Panc1 (cell line): ENCODE data around the gene NLRP9. TPM values are rescaled to one million over a fixed set of nuclear protein-coding genes. Genes with fewer than 3 reads are reported as not detected.
"Not testable (repeated sequence)": the region's sequence is repeated elsewhere in the genome, so short reads cannot be mapped to it uniquely, and the experiment has no call there.

Experiments used
- ATAC-seq: fragments of 200-7000 bp; cut with Tn5 transposase; 2 replicates; pipeline ENCODE4 v1.9.1; 2020; ENCODE audit warnings: mild to moderate bottlenecking, moderate library complexity
- BruUV-seq: library from RNA; stranded (reverse); fragments of 400-500 nt; replicated peaks from 2 replicates; lab custom pipeline; 2021; lab: Mats Ljungman, UMichigan
- CTCF ChIA-PET: fragments of 300-600 bp; sonication (Branson Sonifier 250); formaldehyde crosslinking; loops from one replicate; lab custom pipeline; 2022; ENCODE audit warnings: antibody characterized with exemption; lab: Charles Lee
- POLR2A ChIA-PET: fragments of 300-600 bp; sonication (Branson Sonifier 250); formaldehyde crosslinking; loops from one replicate; lab custom pipeline; 2022; ENCODE audit warnings: antibody characterized with exemption; lab: Charles Lee
- DNase-seq: peaks from one replicate; pipeline ENCODE4 v3.0.0-alpha.2; 2010; ENCODE audit warnings: low read depth, low spot score
- H3K27ac ChIP-seq: 2 replicates; pipeline ENCODE4 v1.5.1; 2011; ENCODE audit warnings: mild to moderate bottlenecking, low read length, inconsistent platforms
- H3K27me3 ChIP-seq: fragments of 200-500 bp; sonication (Bioruptor generic); 2 replicates; pipeline ENCODE4 v1.6.0; 2014; ENCODE audit warnings: low read length, inconsistent platforms; ENCODE audit not compliant: control insufficient read depth, insufficient read depth
- H3K36me3 ChIP-seq: fragments of 200-500 bp; sonication (Bioruptor generic); 2 replicates; pipeline ENCODE4 v1.5.1; 2014; ENCODE audit warnings: inconsistent platforms, mild to moderate bottlenecking, low read length, moderate library complexity; ENCODE audit not compliant: control insufficient read depth, insufficient read depth
- H3K4me1 ChIP-seq: 2 replicates; pipeline ENCODE4 v1.5.1; 2011; ENCODE audit warnings: inconsistent platforms, mild to moderate bottlenecking, low read length, moderate library complexity; ENCODE audit not compliant: control insufficient read depth, insufficient read depth
- H3K4me3 ChIP-seq, 2 experiments: 2 replicates each; pipeline ENCODE4 v1.5.1; 2011 to 2012; ENCODE audit warnings: low read depth in 2 of 2, low read length in 2 of 2, mild to moderate bottlenecking in 2 of 2, inconsistent platforms in 1 of 2, moderate library complexity in 1 of 2
- H3K9me3 ChIP-seq: fragments of 200-500 bp; sonication (Bioruptor generic); 2 replicates; pipeline ENCODE4 v1.5.1; 2014; ENCODE audit warnings: low read depth, mild to moderate bottlenecking, inconsistent platforms, low read length, moderate library complexity; ENCODE audit not compliant: control insufficient read depth, insufficient read depth
- SIN3A ChIP-seq: IDR thresholded peaks from 2 replicates; pipeline ENCODE4 v1.6.1; 2012; ENCODE audit warnings: low read depth, mild to moderate bottlenecking, low read length, moderate library complexity, borderline replicate concordance; ENCODE audit not compliant: insufficient read depth
- in situ Hi-C: cut with HindIII; loops from 2 replicates; pipeline ENCODE4 v1.10.0; 2016; ENCODE audit warnings: low sequenced_read_pairs, low pct_unique_long_range_greater_than_20kb
- intact Hi-C: fragments of 100-400 bp; cut with micrococcal nuclease; formaldehyde crosslinking; loops from one replicate; pipeline ENCODE4 v1.10.0; 2022; ENCODE audit not compliant: unreplicated experiment
- total RNA-seq: library from RNA; stranded (reverse); gene quantifications from one replicate; pipeline ENCODE4 v1.2.1, GENCODE V29; 2021; ENCODE audit not compliant: unreplicated experiment
- TF ChIP-seq, protein P1 (sequence below): fragments of 450-650 bp; IDR thresholded peaks from 2 replicates; pipeline ENCODE4 v1.5.1; 2017; ENCODE audit warnings: mild to moderate bottlenecking
- TF ChIP-seq, protein P2 (sequence below), 2 experiments: IDR thresholded peaks; 2 replicates each; pipeline ENCODE4 v1.6.1; 2011 to 2012; ENCODE audit warnings: low read depth in 2 of 2, control low read depth in 1 of 2, low read length in 1 of 2, mild to moderate bottlenecking in 1 of 2, moderate library complexity in 1 of 2; ENCODE audit not compliant: insufficient read depth in 1 of 2

Gene NLRP9
- total RNA-seq, 1 experiment from 2014 or later, result not detected

DNA sequence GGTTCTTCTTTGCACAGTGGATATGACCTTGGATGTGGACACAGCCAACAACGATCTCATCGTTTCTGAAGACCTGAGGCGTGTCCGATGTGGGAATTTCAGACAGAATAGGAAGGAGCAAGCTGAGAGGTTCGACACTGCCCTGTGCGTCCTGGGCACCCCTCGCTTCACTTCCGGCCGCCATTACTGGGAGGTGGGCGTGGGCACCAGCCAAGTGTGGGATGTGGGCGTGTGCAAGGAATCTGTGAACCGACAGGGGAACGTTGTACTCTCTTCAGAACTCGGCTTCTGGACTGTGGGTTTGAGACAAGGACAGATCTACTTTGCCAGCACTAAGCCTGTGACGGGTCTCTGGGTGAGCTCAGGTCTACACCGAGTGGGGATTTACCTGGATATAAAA lies 40.1 kb upstream of the NLRP9 start:
- DNase-seq (no peak), ATAC-seq (no peak)
- H3K27me3 ChIP-seq, result peaks cover 6% of the 10 kb centered on the region; the same call in 1 of the 2 replicates
- H3K4me3 ChIP-seq, result no peak overlapping the region
- H3K36me3 ChIP-seq, result no peaks in the 10 kb centered on the region
- H3K9me3 ChIP-seq, result no peaks in the 10 kb centered on the region
- no peak overlapping the region for H3K27ac ChIP-seq
- intact Hi-C loops (no loop called here), in situ Hi-C loops (no loop called here)
- ChIA-PET CTCF (no interaction called here), POLR2A (no interaction called here)
- BruUV-seq, result no TSS peak
- no peak for TF ChIP-seq SIN3A
- H3K4me1 ChIP-seq, result 0 out of 2 replicates have a peak, but pooled peaks cover 3% of the 10 kb centered on the region

DNA sequence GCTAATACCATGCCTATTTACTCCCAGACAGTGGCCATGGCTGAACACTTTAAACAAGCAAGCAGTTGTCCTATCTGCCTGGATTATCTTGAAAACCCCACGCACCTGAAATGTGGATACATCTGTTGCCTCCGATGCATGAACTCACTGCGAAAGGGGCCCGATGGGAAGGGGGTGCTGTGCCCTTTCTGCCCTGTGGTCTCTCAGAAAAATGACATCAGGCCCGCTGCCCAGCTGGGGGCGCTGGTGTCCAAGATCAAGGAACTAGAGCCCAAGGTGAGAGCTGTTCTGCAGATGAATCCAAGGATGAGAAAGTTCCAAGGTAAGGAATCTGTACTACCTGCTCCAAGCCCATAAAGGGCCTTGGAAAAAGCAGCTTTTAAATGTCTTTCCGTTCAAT lies 39.3 kb upstream of the NLRP9 start:
- no TSS peak for BruUV-seq
- no peaks in the 10 kb centered on the region for H3K9me3 ChIP-seq
- POLR2A ChIA-PET, result no interaction called here
- TF ChIP-seq, protein P1, sequence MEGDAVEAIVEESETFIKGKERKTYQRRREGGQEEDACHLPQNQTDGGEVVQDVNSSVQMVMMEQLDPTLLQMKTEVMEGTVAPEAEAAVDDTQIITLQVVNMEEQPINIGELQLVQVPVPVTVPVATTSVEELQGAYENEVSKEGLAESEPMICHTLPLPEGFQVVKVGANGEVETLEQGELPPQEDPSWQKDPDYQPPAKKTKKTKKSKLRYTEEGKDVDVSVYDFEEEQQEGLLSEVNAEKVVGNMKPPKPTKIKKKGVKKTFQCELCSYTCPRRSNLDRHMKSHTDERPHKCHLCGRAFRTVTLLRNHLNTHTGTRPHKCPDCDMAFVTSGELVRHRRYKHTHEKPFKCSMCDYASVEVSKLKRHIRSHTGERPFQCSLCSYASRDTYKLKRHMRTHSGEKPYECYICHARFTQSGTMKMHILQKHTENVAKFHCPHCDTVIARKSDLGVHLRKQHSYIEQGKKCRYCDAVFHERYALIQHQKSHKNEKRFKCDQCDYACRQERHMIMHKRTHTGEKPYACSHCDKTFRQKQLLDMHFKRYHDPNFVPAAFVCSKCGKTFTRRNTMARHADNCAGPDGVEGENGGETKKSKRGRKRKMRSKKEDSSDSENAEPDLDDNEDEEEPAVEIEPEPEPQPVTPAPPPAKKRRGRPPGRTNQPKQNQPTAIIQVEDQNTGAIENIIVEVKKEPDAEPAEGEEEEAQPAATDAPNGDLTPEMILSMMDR, result peak; percentile 76
- TF ChIP-seq, protein P2, sequence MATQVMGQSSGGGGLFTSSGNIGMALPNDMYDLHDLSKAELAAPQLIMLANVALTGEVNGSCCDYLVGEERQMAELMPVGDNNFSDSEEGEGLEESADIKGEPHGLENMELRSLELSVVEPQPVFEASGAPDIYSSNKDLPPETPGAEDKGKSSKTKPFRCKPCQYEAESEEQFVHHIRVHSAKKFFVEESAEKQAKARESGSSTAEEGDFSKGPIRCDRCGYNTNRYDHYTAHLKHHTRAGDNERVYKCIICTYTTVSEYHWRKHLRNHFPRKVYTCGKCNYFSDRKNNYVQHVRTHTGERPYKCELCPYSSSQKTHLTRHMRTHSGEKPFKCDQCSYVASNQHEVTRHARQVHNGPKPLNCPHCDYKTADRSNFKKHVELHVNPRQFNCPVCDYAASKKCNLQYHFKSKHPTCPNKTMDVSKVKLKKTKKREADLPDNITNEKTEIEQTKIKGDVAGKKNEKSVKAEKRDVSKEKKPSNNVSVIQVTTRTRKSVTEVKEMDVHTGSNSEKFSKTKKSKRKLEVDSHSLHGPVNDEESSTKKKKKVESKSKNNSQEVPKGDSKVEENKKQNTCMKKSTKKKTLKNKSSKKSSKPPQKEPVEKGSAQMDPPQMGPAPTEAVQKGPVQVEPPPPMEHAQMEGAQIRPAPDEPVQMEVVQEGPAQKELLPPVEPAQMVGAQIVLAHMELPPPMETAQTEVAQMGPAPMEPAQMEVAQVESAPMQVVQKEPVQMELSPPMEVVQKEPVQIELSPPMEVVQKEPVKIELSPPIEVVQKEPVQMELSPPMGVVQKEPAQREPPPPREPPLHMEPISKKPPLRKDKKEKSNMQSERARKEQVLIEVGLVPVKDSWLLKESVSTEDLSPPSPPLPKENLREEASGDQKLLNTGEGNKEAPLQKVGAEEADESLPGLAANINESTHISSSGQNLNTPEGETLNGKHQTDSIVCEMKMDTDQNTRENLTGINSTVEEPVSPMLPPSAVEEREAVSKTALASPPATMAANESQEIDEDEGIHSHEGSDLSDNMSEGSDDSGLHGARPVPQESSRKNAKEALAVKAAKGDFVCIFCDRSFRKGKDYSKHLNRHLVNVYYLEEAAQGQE (IDR thresholded peaks at IDR 0.05; ENCODE audit: insufficient read depth in 1 of 2, low read depth in 2 of 2, low read length in 1 of 2), result no peak
- H3K36me3 ChIP-seq, result no peaks in the 10 kb centered on the region
- in situ Hi-C loops (no loop called here), intact Hi-C loops (no loop called here)
- CTCF ChIA-PET, result interaction anchor here (0.5 to 0.7 kb wide), 2 partner anchors 86 to 278 kb away, joined by 10 to 14 read pairs; no protein-coding TSS in a partner anchor
- ATAC-seq, result no peak
- peaks cover 6% of the 10 kb centered on the region; the same call in 1 of the 2 replicates for H3K27me3 ChIP-seq
- H3K4me3 ChIP-seq, result no peak overlapping the region
- peak; percentile 2 for DNase-seq
- H3K4me1 ChIP-seq, result 0 out of 2 replicates have a peak, but pooled peaks cover 3% of the 10 kb centered on the region
- no peak overlapping the region for H3K27ac ChIP-seq

DNA sequence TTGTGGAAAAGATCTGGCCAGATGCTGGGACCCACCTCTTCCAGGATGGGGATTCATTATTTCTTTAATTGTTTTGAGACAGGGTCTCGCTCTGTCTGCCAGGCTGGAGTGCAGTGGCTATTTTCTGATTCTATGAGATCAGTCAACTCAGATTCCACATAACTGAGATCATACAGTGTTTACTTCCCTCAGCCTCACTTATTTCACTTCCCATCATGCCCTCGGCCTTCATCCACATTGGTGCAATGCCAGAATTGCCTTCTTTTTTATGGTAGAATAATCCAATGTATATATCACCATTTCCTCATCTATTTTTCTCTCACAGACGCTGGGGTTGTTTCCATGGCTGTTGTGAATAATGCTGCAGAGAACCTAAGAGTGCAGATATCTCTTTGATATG lies 31.4 kb upstream of the NLRP9 start:
- POLR2A ChIA-PET, H3K9me3 ChIP-seq, in situ Hi-C loops, DNase-seq, H3K27ac ChIP-seq, H3K4me3 ChIP-seq, H3K36me3 ChIP-seq, H3K4me1 ChIP-seq, CTCF ChIA-PET, ATAC-seq, intact Hi-C loops, BruUV-seq: not testable (repeated sequence)
- H3K27me3 ChIP-seq, result peaks cover 14% of the 10 kb centered on the region

DNA sequence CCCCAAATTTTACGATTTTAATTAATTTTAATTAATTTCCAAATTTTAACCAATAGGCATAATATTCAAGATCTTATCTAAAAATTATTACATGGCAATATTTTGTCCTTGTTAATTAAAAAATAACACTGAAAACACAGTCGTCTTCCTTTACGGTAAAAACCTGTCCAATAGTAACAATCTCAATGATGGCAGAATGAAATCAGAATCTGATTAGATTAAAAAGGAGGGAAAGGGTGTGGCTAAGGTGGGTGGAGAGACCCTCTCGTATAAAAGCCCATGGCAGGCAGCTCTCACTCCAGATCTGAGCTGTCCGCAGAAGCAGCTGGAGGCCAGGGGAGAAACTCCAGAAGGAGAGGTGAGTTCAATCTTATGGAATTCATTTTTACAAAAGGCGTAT lies 30.6 kb upstream of the NLRP9 start, which contains the start of gene RFPL4AL1:
TSS of gene RFPL4AL1 (plus strand) at position 301 of the 400 bp plus-strand sequence. CDS start 2,687 bp downstream, outside the sequence.
- H3K9me3 ChIP-seq, in situ Hi-C loops, POLR2A ChIA-PET, H3K4me3 ChIP-seq, H3K36me3 ChIP-seq, CTCF ChIA-PET, ATAC-seq, H3K27ac ChIP-seq, H3K4me1 ChIP-seq, BruUV-seq, intact Hi-C loops, DNase-seq: not testable (repeated sequence)
- peaks cover 14% of the 10 kb centered on the region for H3K27me3 ChIP-seq
